HG02623 (cell line): Measurements from ENCODE around the gene ABHD14A.

Experiments
- ATAC-seq: cut with Tn5 transposase; IDR thresholded peaks from one replicate; pipeline ENCODE4 v1.9.1; 2021; ENCODE audit warnings: moderate library complexity; ENCODE audit not compliant: unreplicated experiment

The ABHD14A gene

GRCh38 chr3:51955893-51956770, 18.7 kb upstream of the ABHD14A start:
- no peak for ATAC-seq

GRCh38 chr3:51957520-51958205, 17.2 kb upstream of the ABHD14A start:
- ATAC-seq = no peak

- no peak for ATAC-seq
These were observed 16.0 kb upstream of the ABHD14A start for GRCh38 chr3:51958603-51959521.

- no peak for ATAC-seq
These were observed 15.2 kb upstream of the ABHD14A start for GRCh38 chr3:51959651-51960050.

GRCh38 chr3:51960386-51960785, 14.5 kb upstream of the ABHD14A start:
- no peak for ATAC-seq

- ATAC-seq = no peak
These were observed 13.9 kb upstream of the ABHD14A start for GRCh38 chr3:51961011-51961410.

GRCh38 chr3:51961602-51962569, 13.0 kb upstream of the ABHD14A start:
- no peak for ATAC-seq

- no peak for ATAC-seq
These were observed 11.9 kb upstream of the ABHD14A start for GRCh38 chr3:51962854-51963530.

GRCh38 chr3:51963951-51964451, 10.9 kb upstream of the ABHD14A start:
- ATAC-seq = no peak

GRCh38 chr3:51964521-51964920, 10.3 kb upstream of the ABHD14A start:
- no peak for ATAC-seq

GRCh38 chr3:51966016-51966415, 8.8 kb upstream of the ABHD14A start:
- no peak for ATAC-seq

- ATAC-seq = no peak
These were observed 8.4 kb upstream of the ABHD14A start for GRCh38 chr3:51966486-51966885.

- peak; percentile 34 for ATAC-seq
These were observed 7.9 kb upstream of the ABHD14A start for GRCh38 chr3:51966922-51967383.

GRCh38 chr3:51967384-51968169, 7.3 kb upstream of the ABHD14A start, which contains the start of gene PCBP4:
Gene PCBP4 (minus strand): TSS chr3:51967454. CDS start chr3:51961240, 6,214 bp downstream.
- ATAC-seq = peak; percentile 50

GRCh38 chr3:51968170-51968775, 6.6 kb upstream of the ABHD14A start:
- ATAC-seq = no peak

GRCh38 chr3:51968883-51969678, 5.8 kb upstream of the ABHD14A start:
- ATAC-seq = no peak

GRCh38 chr3:51969841-51970240, 5.0 kb upstream of the ABHD14A start:
- no peak for ATAC-seq
